ENCODE data around the gene SKA2.

- TF ChIP-seq CTCF (conservative IDR thresholded peaks at IDR 0.05; ENCODE audit: low read length) (no peak), EZH2phosphoT487 (IDR thresholded peaks at IDR 0.05; ENCODE audit: borderline replicate concordance) (no peak)
Measured at GRCh38 chr17:59149051-59149450, 5.9 kb downstream of the SKA2 start.

All from Loucy (cell line).